ENCODE measurements around the gene KCNJ6. TPM values are rescaled to one million over a fixed set of nuclear protein-coding genes. Genes with fewer than 3 reads are reported as not detected.

The KCNJ6 gene
- total RNA-seq, 1 donor from 2014 or later = 10.5 TPM

- DNase-seq (ENCODE audit: extremely low spot score, unreplicated experiment) = no peak
- Mint-ChIP-seq H3K27me3 (ENCODE audit: unreplicated experiment) (no peaks in the 10 kb centered on the region), H3K4me1 (ENCODE audit: unreplicated experiment) (peaks cover 24% of the 10 kb centered on the region), H3K4me3 (ENCODE audit: unreplicated experiment) (no peak overlapping the region), H3K36me3 (ENCODE audit: unreplicated experiment) (no peaks in the 10 kb centered on the region), H3K27ac (ENCODE audit: unreplicated experiment) (no peak overlapping the region), H3K9me3 (ENCODE audit: unreplicated experiment) (no peaks in the 10 kb centered on the region)
- TF ChIP-seq CTCF (IDR thresholded peaks at IDR 0.05) = no peak
Measured at GRCh38 chr21:37686991-37687810, 229.1 kb downstream of the KCNJ6 start.

- H3K27me3 Mint-ChIP-seq (ENCODE audit: unreplicated experiment) = no peaks in the 10 kb centered on the region
- H3K4me3 Mint-ChIP-seq (ENCODE audit: unreplicated experiment) = no peak overlapping the region
- H3K27ac Mint-ChIP-seq (ENCODE audit: unreplicated experiment) = no peak overlapping the region
- peaks cover 8% of the 10 kb centered on the region for H3K36me3 Mint-ChIP-seq (ENCODE audit: unreplicated experiment)
- H3K9me3 Mint-ChIP-seq (ENCODE audit: unreplicated experiment) = no peaks in the 10 kb centered on the region
- no peak for DNase-seq (ENCODE audit: extremely low spot score, unreplicated experiment)
- peaks cover 26% of the 10 kb centered on the region for H3K4me1 Mint-ChIP-seq (ENCODE audit: unreplicated experiment)
- TF ChIP-seq CTCF (IDR thresholded peaks at IDR 0.05) = no peak
Measured at GRCh38 chr21:37684547-37684946, 231.7 kb downstream of the KCNJ6 start.

GRCh38 chr21:37684115-37684493, 232.2 kb downstream of the KCNJ6 start:
- peaks cover 8% of the 10 kb centered on the region for H3K36me3 Mint-ChIP-seq (ENCODE audit: unreplicated experiment)
- H3K27me3 Mint-ChIP-seq (ENCODE audit: unreplicated experiment) = no peaks in the 10 kb centered on the region
- no peak for TF ChIP-seq CTCF (IDR thresholded peaks at IDR 0.05)
- peaks cover 26% of the 10 kb centered on the region for H3K4me1 Mint-ChIP-seq (ENCODE audit: unreplicated experiment)
- H3K9me3 Mint-ChIP-seq (ENCODE audit: unreplicated experiment) = peaks cover 3% of the 10 kb centered on the region
- no peak overlapping the region for H3K4me3 Mint-ChIP-seq (ENCODE audit: unreplicated experiment)
- no peak overlapping the region for H3K27ac Mint-ChIP-seq (ENCODE audit: unreplicated experiment)
- no peak for DNase-seq (ENCODE audit: extremely low spot score, unreplicated experiment)

- H3K27me3 Mint-ChIP-seq (ENCODE audit: unreplicated experiment) = no peaks in the 10 kb centered on the region
- H3K36me3 Mint-ChIP-seq (ENCODE audit: unreplicated experiment) = peaks cover 8% of the 10 kb centered on the region
- peaks cover 26% of the 10 kb centered on the region for H3K4me1 Mint-ChIP-seq (ENCODE audit: unreplicated experiment)
- peaks cover 5% of the 10 kb centered on the region for H3K9me3 Mint-ChIP-seq (ENCODE audit: unreplicated experiment)
- peak overlapping the region; percentile 52 for H3K27ac Mint-ChIP-seq (ENCODE audit: unreplicated experiment)
- DNase-seq (ENCODE audit: extremely low spot score, unreplicated experiment) = no peak
- no peak for TF ChIP-seq CTCF (IDR thresholded peaks at IDR 0.05)
- H3K4me3 Mint-ChIP-seq (ENCODE audit: unreplicated experiment) = no peak overlapping the region
Measured at GRCh38 chr21:37683396-37684114, 232.7 kb downstream of the KCNJ6 start.

GRCh38 chr21:37682966-37683365, 233.3 kb downstream of the KCNJ6 start:
- H3K4me3 Mint-ChIP-seq (ENCODE audit: unreplicated experiment) = no peak overlapping the region
- H3K9me3 Mint-ChIP-seq (ENCODE audit: unreplicated experiment) = peaks cover 5% of the 10 kb centered on the region

More at GRCh38 chr21:37682966-37683365, 233.3 kb downstream of the KCNJ6 start:
- no peak for TF ChIP-seq CTCF (IDR thresholded peaks at IDR 0.05)
- no peak for DNase-seq (ENCODE audit: extremely low spot score, unreplicated experiment)
- Mint-ChIP-seq H3K27me3 (ENCODE audit: unreplicated experiment) (no peaks in the 10 kb centered on the region), H3K36me3 (ENCODE audit: unreplicated experiment) (peaks cover 11% of the 10 kb centered on the region), H3K27ac (ENCODE audit: unreplicated experiment) (peak overlapping the region; percentile 52), H3K4me1 (ENCODE audit: unreplicated experiment) (peaks cover 26% of the 10 kb centered on the region)

Data from osteocyte (in vitro differentiated cells).